ENCODE measurements around the gene UGT1A5. TPM values are rescaled to one million over a fixed set of nuclear protein-coding genes. Genes with fewer than 3 reads are reported as not detected.

UGT1A5 gene
- total and polyA plus RNA-seq, 2 experiments from 2014 or later = not detected

GRCh38 chr2:233702238-233702637 lies 10.5 kb upstream of the UGT1A5 start:
- ATAC-seq = no peak
- no peak for DNase-seq (ENCODE audit: low spot score)
- Histone ChIP-seq H3K27me3 (ENCODE audit: insufficient read depth) (no peaks in the 10 kb centered on the region), H3K79me2 (replicated peaks; ENCODE audit: insufficient read depth) (no peaks in the 10 kb centered on the region), H3K4me1 (ENCODE audit: insufficient read depth) (0 out of 2 replicates have a peak, but pooled peaks cover 5% of the 10 kb centered on the region), H3F3A (replicated peaks; ENCODE audit: low read depth) (no peaks in the 10 kb centered on the region), H4K20me1 (replicated peaks; ENCODE audit: insufficient read depth) (no peaks in the 10 kb centered on the region), H3K4me3 (no peak overlapping the region), H3K36me3 (ENCODE audit: insufficient read depth) (no peaks in the 10 kb centered on the region), H2AFZ (no peak overlapping the region), H3K4me2 (no peak overlapping the region), H3K9me2 (ENCODE audit: insufficient read depth) (no peaks in the 10 kb centered on the region), H3K27ac (ENCODE audit: low read depth) (no peak overlapping the region)
- Mint-ChIP-seq H3K27me3 (ENCODE audit: insufficient read depth, low read depth, poor library complexity) (no peaks in the 10 kb centered on the region), H3K4me3 (no peak overlapping the region), H3K9me3 (no peaks in the 10 kb centered on the region), H3K4me1 (peaks cover 5% of the 10 kb centered on the region; the same call in 2 of the 3 replicates), H3K36me3 (ENCODE audit: low read depth) (no peaks in the 10 kb centered on the region), H3K27ac (no peak overlapping the region)
- no peak for TF ChIP-seq ZNF331 (CRISPR knock-in tag; IDR thresholded peaks at IDR 0.05; ENCODE audit: low read depth)
- no peak for TF ChIP-seq STAT1 (IDR thresholded peaks at IDR 0.05; ENCODE audit: unreplicated experiment)
- TF ChIP-seq ZNF462 (CRISPR knock-in tag; IDR thresholded peaks at IDR 0.05) = no peak
- TF ChIP-seq ZNF114 (CRISPR knock-in tag; IDR thresholded peaks at IDR 0.05) = no peak
- no peak for TF ChIP-seq JUNB (IDR thresholded peaks at IDR 0.05; ENCODE audit: unreplicated experiment)

GRCh38 chr2:233705911-233706506 lies 6.7 kb upstream of the UGT1A5 start:
- Histone ChIP-seq H3K4me2 (no peak overlapping the region), H3K9me2 (ENCODE audit: insufficient read depth) (peaks cover 5% of the 10 kb centered on the region; the same call in 1 of the 2 replicates), H3K4me1 (ENCODE audit: insufficient read depth) (no peaks in the 10 kb centered on the region), H3F3A (replicated peaks; ENCODE audit: low read depth) (no peaks in the 10 kb centered on the region), H3K4me3 (no peak overlapping the region), H4K20me1 (replicated peaks; ENCODE audit: insufficient read depth) (no peaks in the 10 kb centered on the region), H3K79me2 (replicated peaks; ENCODE audit: insufficient read depth) (no peaks in the 10 kb centered on the region), H3K27ac (ENCODE audit: low read depth) (no peak overlapping the region), H3K27me3 (ENCODE audit: insufficient read depth) (no peaks in the 10 kb centered on the region), H3K36me3 (ENCODE audit: insufficient read depth) (no peaks in the 10 kb centered on the region), H2AFZ (no peak overlapping the region)
- peaks cover 2% of the 10 kb centered on the region for H3K27me3 Mint-ChIP-seq (ENCODE audit: insufficient read depth, low read depth, poor library complexity)
- no peak overlapping the region for H3K4me3 Mint-ChIP-seq
- H3K4me1 Mint-ChIP-seq = peaks cover under 1% of the 10 kb centered on the region; the same call in 1 of the 3 replicates
- DNase-seq (ENCODE audit: low spot score) (no peak), ATAC-seq (no peak)
- H3K9me3 Mint-ChIP-seq = no peaks in the 10 kb centered on the region
- H3K36me3 Mint-ChIP-seq (ENCODE audit: low read depth) = no peaks in the 10 kb centered on the region
- H3K27ac Mint-ChIP-seq = no peak overlapping the region
- TF ChIP-seq CREB1 (CRISPR knock-in tag; IDR thresholded peaks at IDR 0.05; ENCODE audit: low read depth) (no peak), ZNF114 (CRISPR knock-in tag; IDR thresholded peaks at IDR 0.05) (no peak), CTCF (conservative IDR thresholded peaks at IDR 0.05; ENCODE audit: low read depth in 2 of 2) (no peak), ETS1 (IDR thresholded peaks at IDR 0.05) (no peak), EZH2 (IDR thresholded peaks at IDR 0.05; ENCODE audit: low read depth, unreplicated experiment) (no peak), ZNF331 (CRISPR knock-in tag; IDR thresholded peaks at IDR 0.05; ENCODE audit: low read depth) (no peak), POLR2AphosphoS5 (IDR thresholded peaks at IDR 0.05; ENCODE audit: low read depth) (no peak), NANOG (IDR thresholded peaks at IDR 0.05; ENCODE audit: borderline replicate concordance) (no peak)

Measured in GM23338 (cell line).